Brain microvascular endothelial cell (primary cell): Measurements from ENCODE around the gene UMOD.
"Not testable (repeated sequence)": the region's sequence is repeated elsewhere in the genome, so short reads cannot be mapped to it uniquely, and the experiment has no call there.

Experiments
- DNase-seq: peaks from one replicate; pipeline ENCODE4 v3.0.0-alpha.2; 2020
- H3K27ac ChIP-seq: fragments of 250-450 bp; sonication (Bioruptor Pico); 2 replicates; pipeline ENCODE4 v1.5.1; 2020; ENCODE audit warnings: mild to moderate bottlenecking, moderate library complexity
- H3K27me3 ChIP-seq: fragments of 250-450 bp; sonication (Bioruptor Pico); replicated peaks from 2 replicates; pipeline ENCODE4 v1.5.1; 2020; ENCODE audit warnings: mild to moderate bottlenecking
- H3K36me3 ChIP-seq: fragments of 250-450 bp; sonication (Bioruptor Pico); replicated peaks from 2 replicates; pipeline ENCODE4 v1.5.1; 2020; ENCODE audit warnings: mild to moderate bottlenecking
- H3K4me3 ChIP-seq: 2 replicates; pipeline ENCODE4 v1.5.1; 2011; ENCODE audit warnings: low read depth, mild to moderate bottlenecking, control low read depth, low read length, moderate library complexity
- CTCF ChIP-seq: IDR thresholded peaks from 2 replicates; pipeline ENCODE4 v1.5.1; 2011; ENCODE audit warnings: low read depth, mild to moderate bottlenecking, moderate library complexity, low read length, control low read depth, inconsistent platforms; ENCODE audit errors: missing control alignments
- in situ Hi-C: cut with HindIII; loops from 2 replicates; pipeline ENCODE4 v1.10.0; 2017; ENCODE audit warnings: low sequenced_read_pairs, low pct_ligation_motif_present

The UMOD gene

GRCh38 chr16:20325005-20325404, 27.5 kb downstream of the UMOD start:
- DNase-seq, result no peak
- in situ Hi-C loops, result no loop called here
- no peak overlapping the region for H3K4me3 ChIP-seq

GRCh38 chr16:20323591-20324117, 28.9 kb downstream of the UMOD start:
- Histone ChIP-seq H3K27ac (no peak overlapping the region), H3K36me3 (no peaks in the 10 kb centered on the region), H3K4me3 (no peak overlapping the region), H3K27me3 (no peaks in the 10 kb centered on the region)
- DNase-seq, result no peak
- in situ Hi-C loops, result no loop called here
- TF ChIP-seq CTCF, result no peak

More at GRCh38 chr16:20325005-20325404, 27.5 kb downstream of the UMOD start:
- no peaks in the 10 kb centered on the region for H3K36me3 ChIP-seq
- H3K27me3 ChIP-seq, result no peaks in the 10 kb centered on the region
- no peak overlapping the region for H3K27ac ChIP-seq
- no peak for TF ChIP-seq CTCF

GRCh38 chr16:20322696-20323095, 29.8 kb downstream of the UMOD start:
- Histone ChIP-seq H3K27ac (no peak overlapping the region), H3K36me3 (no peaks in the 10 kb centered on the region), H3K27me3 (no peaks in the 10 kb centered on the region), H3K4me3 (no peak overlapping the region)
- no peak for TF ChIP-seq CTCF
- in situ Hi-C loops, result no loop called here
- no peak for DNase-seq

- in situ Hi-C loops, result no loop called here
- H3K4me3 ChIP-seq, result no peak overlapping the region
- H3K36me3 ChIP-seq, result no peaks in the 10 kb centered on the region
- no peak for TF ChIP-seq CTCF
- no peak for DNase-seq
- no peaks in the 10 kb centered on the region for H3K27me3 ChIP-seq
- no peak overlapping the region for H3K27ac ChIP-seq
Measured at GRCh38 chr16:20321671-20322070, 30.8 kb downstream of the UMOD start.

GRCh38 chr16:20321051-20321450, 31.5 kb downstream of the UMOD start:
- DNase-seq, H3K36me3 ChIP-seq, H3K4me3 ChIP-seq, in situ Hi-C loops, H3K27me3 ChIP-seq, H3K27ac ChIP-seq: not testable (repeated sequence)

GRCh38 chr16:20320592-20320991, 31.9 kb downstream of the UMOD start:
- no peak for DNase-seq
- Histone ChIP-seq H3K27ac (no peak overlapping the region), H3K4me3 (no peak overlapping the region), H3K36me3 (no peaks in the 10 kb centered on the region), H3K27me3 (no peaks in the 10 kb centered on the region)
- in situ Hi-C loops, result no loop called here
- TF ChIP-seq CTCF, result no peak
